ENCODE results near the gene CASKIN2.

The CASKIN2 gene, protein sequence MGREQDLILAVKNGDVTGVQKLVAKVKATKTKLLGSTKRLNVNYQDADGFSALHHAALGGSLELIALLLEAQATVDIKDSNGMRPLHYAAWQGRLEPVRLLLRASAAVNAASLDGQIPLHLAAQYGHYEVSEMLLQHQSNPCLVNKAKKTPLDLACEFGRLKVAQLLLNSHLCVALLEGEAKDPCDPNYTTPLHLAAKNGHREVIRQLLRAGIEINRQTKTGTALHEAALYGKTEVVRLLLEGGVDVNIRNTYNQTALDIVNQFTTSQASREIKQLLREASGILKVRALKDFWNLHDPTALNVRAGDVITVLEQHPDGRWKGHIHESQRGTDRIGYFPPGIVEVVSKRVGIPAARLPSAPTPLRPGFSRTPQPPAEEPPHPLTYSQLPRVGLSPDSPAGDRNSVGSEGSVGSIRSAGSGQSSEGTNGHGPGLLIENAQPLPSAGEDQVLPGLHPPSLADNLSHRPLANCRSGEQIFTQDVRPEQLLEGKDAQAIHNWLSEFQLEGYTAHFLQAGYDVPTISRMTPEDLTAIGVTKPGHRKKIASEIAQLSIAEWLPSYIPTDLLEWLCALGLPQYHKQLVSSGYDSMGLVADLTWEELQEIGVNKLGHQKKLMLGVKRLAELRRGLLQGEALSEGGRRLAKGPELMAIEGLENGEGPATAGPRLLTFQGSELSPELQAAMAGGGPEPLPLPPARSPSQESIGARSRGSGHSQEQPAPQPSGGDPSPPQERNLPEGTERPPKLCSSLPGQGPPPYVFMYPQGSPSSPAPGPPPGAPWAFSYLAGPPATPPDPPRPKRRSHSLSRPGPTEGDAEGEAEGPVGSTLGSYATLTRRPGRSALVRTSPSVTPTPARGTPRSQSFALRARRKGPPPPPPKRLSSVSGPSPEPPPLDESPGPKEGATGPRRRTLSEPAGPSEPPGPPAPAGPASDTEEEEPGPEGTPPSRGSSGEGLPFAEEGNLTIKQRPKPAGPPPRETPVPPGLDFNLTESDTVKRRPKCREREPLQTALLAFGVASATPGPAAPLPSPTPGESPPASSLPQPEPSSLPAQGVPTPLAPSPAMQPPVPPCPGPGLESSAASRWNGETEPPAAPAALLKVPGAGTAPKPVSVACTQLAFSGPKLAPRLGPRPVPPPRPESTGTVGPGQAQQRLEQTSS (N-terminal part only)

DNA sequence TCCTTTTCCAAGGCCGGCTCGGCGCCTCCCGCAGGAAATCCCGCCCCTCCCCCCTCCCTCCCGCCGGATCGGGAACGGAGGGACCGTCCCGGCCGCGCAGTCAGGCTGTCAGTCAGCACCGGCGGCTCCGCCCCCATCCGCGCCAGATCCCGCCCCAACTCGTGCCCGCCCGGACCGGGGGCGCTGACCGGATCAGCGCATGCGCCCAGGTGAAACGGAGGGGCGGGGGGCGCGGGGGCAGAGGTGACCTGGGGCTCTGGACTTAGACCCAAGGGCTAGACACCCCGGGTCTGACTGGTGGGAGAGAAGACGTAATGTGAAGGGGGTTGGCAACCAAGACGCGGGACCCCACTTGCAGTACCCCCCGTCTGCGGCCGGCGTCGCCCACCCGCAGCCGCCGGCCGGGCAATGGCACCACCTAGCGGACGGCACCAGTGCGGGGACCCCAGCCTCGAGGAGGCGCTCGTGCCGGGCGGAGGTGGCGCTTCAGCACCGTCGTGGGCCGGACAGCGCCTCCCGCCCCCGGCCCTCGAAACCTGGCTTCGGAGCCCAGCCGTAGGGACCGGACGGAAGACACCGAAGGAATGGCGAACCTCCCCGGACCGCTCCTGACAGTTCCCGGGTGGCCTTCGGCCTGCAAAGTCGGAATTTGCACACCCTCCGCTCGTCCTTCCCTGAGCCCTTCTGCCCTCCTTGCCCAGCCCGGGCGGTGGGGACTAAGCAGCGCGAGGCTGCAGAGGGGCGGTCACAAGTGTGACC, at the start of gene CASKIN2:
Gene CASKIN2, minus strand, starts transcription at position 42 of the 759 bp plus-strand sequence. CDS start 1,733 bp downstream, outside the sequence.
- H3K4me3 ChIP-seq (ENCODE audit: low read depth, low read length), result peak within 1 kb of the TSS; percentile 80
- TF ChIP-seq, protein P1, sequence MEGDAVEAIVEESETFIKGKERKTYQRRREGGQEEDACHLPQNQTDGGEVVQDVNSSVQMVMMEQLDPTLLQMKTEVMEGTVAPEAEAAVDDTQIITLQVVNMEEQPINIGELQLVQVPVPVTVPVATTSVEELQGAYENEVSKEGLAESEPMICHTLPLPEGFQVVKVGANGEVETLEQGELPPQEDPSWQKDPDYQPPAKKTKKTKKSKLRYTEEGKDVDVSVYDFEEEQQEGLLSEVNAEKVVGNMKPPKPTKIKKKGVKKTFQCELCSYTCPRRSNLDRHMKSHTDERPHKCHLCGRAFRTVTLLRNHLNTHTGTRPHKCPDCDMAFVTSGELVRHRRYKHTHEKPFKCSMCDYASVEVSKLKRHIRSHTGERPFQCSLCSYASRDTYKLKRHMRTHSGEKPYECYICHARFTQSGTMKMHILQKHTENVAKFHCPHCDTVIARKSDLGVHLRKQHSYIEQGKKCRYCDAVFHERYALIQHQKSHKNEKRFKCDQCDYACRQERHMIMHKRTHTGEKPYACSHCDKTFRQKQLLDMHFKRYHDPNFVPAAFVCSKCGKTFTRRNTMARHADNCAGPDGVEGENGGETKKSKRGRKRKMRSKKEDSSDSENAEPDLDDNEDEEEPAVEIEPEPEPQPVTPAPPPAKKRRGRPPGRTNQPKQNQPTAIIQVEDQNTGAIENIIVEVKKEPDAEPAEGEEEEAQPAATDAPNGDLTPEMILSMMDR (IDR thresholded peaks at IDR 0.05; ENCODE audit: low read depth, low read length), result peak; percentile 96

GRCh38 chr17:75565066-75565465, 49.7 kb upstream of the CASKIN2 start:
- H3K4me3 ChIP-seq (ENCODE audit: low read depth, low read length), result no peak overlapping the region
- TF ChIP-seq, protein P1 (IDR thresholded peaks at IDR 0.05; ENCODE audit: low read depth, low read length), result no peak

- H3K4me3 ChIP-seq (ENCODE audit: low read depth, low read length), result no peak overlapping the region
- TF ChIP-seq, protein P1 (IDR thresholded peaks at IDR 0.05; ENCODE audit: low read depth, low read length), result no peak
Observed at GRCh38 chr17:75564195-75564594, 48.9 kb upstream of the CASKIN2 start.

- no peak overlapping the region for H3K4me3 ChIP-seq (ENCODE audit: low read depth, low read length)
- TF ChIP-seq, protein P1 (IDR thresholded peaks at IDR 0.05; ENCODE audit: low read depth, low read length), result no peak
Observed at GRCh38 chr17:75563063-75563758, 47.9 kb upstream of the CASKIN2 start.

GRCh38 chr17:75561927-75562603, 46.7 kb upstream of the CASKIN2 start:
- TF ChIP-seq, protein P1 (IDR thresholded peaks at IDR 0.05; ENCODE audit: low read depth, low read length), result no peak
- H3K4me3 ChIP-seq (ENCODE audit: low read depth, low read length), result no peak overlapping the region

Data from WI38 (cell line).